HG02973 (cell line): Measurements from ENCODE around the gene SNX10.
A peak's percentile ranks its signal among the peaks of the same experiment; 100 is the strongest.

Experiments
- ATAC-seq: cut with Tn5 transposase; IDR thresholded peaks from one replicate; pipeline ENCODE4 v1.9.1; 2021; ENCODE audit warnings: moderate library complexity; ENCODE audit not compliant: unreplicated experiment

The SNX10 gene

GRCh38 chr7:26334166-26334859 is 42.7 kb downstream of the SNX10 start:
- no peak for ATAC-seq

GRCh38 chr7:26337232-26337865 is 45.7 kb downstream of the SNX10 start:
- ATAC-seq: peak; percentile 27

- no peak for ATAC-seq
Observed at GRCh38 chr7:26340476-26341018, 48.9 kb downstream of the SNX10 start.

- ATAC-seq: no peak
Observed at GRCh38 chr7:26343320-26343832, 51.7 kb downstream of the SNX10 start.

- ATAC-seq: no peak
Observed at GRCh38 chr7:26343837-26344236, 52.2 kb downstream of the SNX10 start.

- ATAC-seq: no peak
Observed at GRCh38 chr7:26345202-26345601, 53.5 kb downstream of the SNX10 start.

GRCh38 chr7:26345837-26346236 is 54.2 kb downstream of the SNX10 start:
- no peak for ATAC-seq

- no peak for ATAC-seq
Observed at GRCh38 chr7:26346611-26347203, 55.0 kb downstream of the SNX10 start.

GRCh38 chr7:26348234-26348851 is 56.7 kb downstream of the SNX10 start:
- peak; percentile 52 for ATAC-seq

- no peak for ATAC-seq
Observed at GRCh38 chr7:26349005-26349915, 57.6 kb downstream of the SNX10 start.

GRCh38 chr7:26351171-26351570 is 59.5 kb downstream of the SNX10 start:
- ATAC-seq: no peak

- no peak for ATAC-seq
Observed at GRCh38 chr7:26356229-26356628, 64.6 kb downstream of the SNX10 start.

GRCh38 chr7:26356929-26357798 is 65.5 kb downstream of the SNX10 start:
- no peak for ATAC-seq

- no peak for ATAC-seq
Observed at GRCh38 chr7:26357799-26358151, 66.1 kb downstream of the SNX10 start.

- no peak for ATAC-seq
Observed at GRCh38 chr7:26360650-26361049, 69.0 kb downstream of the SNX10 start.

- no peak for ATAC-seq
Observed at GRCh38 chr7:26361637-26362036, 70.0 kb downstream of the SNX10 start.

- no peak for ATAC-seq
Observed at GRCh38 chr7:26363465-26363864, 71.8 kb downstream of the SNX10 start.

GRCh38 chr7:26365077-26365900 is 73.6 kb downstream of the SNX10 start:
- ATAC-seq: peak; percentile 74

GRCh38 chr7:26365901-26366275 is 74.2 kb downstream of the SNX10 start:
- ATAC-seq: no peak
